Gastroesophageal sphincter (tissue), 4 donors: Measurements from ENCODE around the gene THYN1. TPM values are rescaled to one million over a fixed set of nuclear protein-coding genes. Genes with fewer than 3 reads are reported as not detected.

ENCODE experiments used
- ATAC-seq: fragments of 150-250 bp; one replicate; pipeline ENCODE4 v1.9.1; 2016; ENCODE audit warnings: mild to moderate bottlenecking, moderate library complexity
- H3K27ac ChIP-seq, 4 donors: fragments of 200-600 bp; sonication (generic) in 3 of 4; 1 replicate in 3 of 4; 2 replicates in 1 of 4; pipeline ENCODE4 v1.5.1; 2016 to 2019
- H3K27me3 ChIP-seq: fragments of 200-600 bp; sonication (generic); one replicate; pipeline ENCODE4 v1.5.1; 2019
- H3K36me3 ChIP-seq, 2 donors: fragments of 200-600 bp; sonication (generic); one replicate each; pipeline ENCODE4 v1.5.1; 2019; ENCODE audit warnings: control low read depth in 1 of 2
- H3K4me1 ChIP-seq, 3 donors: fragments of 200-600 bp; sonication (generic); 1 replicate in 2 of 3; 2 replicates in 1 of 3; pipeline ENCODE4 v1.5.1; 2016 to 2019; ENCODE audit warnings: control low read depth in 2 of 3
- H3K4me3 ChIP-seq, 2 donors: fragments of 200-600 bp; sonication (generic); one replicate each; pipeline ENCODE4 v1.5.1; 2019; ENCODE audit warnings: mild to moderate bottlenecking in 1 of 2, moderate library complexity in 1 of 2
- H3K9me3 ChIP-seq, 3 donors: fragments of 200-600 bp; sonication (generic); one replicate each; pipeline ENCODE4 v1.5.1; 2017 to 2019; ENCODE audit warnings: control low read depth in 2 of 3
- CTCF ChIP-seq, 4 experiments: fragments of 200-600 bp in 2 of 4; fragments of 450-650 bp in 2 of 4; sonication (generic) in 1 of 4; IDR thresholded peaks; one replicate each; pipeline ENCODE4 v1.5.1; 2017 to 2019; ENCODE audit warnings: antibody characterized with exemption in 4 of 4, mild to moderate bottlenecking in 2 of 4, moderate library complexity in 2 of 4
- EP300 ChIP-seq: sonication (generic); formaldehyde crosslinking; IDR thresholded peaks from one replicate; pipeline ENCODE4 v1.6.1; 2017; ENCODE audit warnings: antibody characterized with exemption, mild to moderate bottlenecking
- POLR2A ChIP-seq, 2 donors: fragments of 450-650 bp; IDR thresholded peaks; one replicate each; pipeline ENCODE4 v1.6.1; 2017; ENCODE audit warnings: antibody characterized with exemption in 2 of 2, mild to moderate bottlenecking in 2 of 2, moderate library complexity in 1 of 2
- POLR2AphosphoS5 ChIP-seq: sonication (generic); formaldehyde crosslinking; IDR thresholded peaks from one replicate; pipeline ENCODE4 v1.6.1; 2017; ENCODE audit warnings: antibody characterized with exemption
- WGBS, 2 donors: methylation state at CpG; one replicate each; pipeline ENCODE4 v1.1.5; 2018; ENCODE audit warnings: low coverage in 1 of 2; 5-methylcytosine and 5-hydroxymethylcytosine counted together
- total RNA-seq, 4 donors: library from RNA; depleted of rRNA; stranded (reverse); fragments of >200 nt; gene quantifications; one replicate each; pipeline ENCODE4 v1.1.0, GENCODE V29; 2016

Gene THYN1
- total RNA-seq, 4 donors from 2014 or later = 54.0 to 74.4 (median 55.4) TPM

DNA sequence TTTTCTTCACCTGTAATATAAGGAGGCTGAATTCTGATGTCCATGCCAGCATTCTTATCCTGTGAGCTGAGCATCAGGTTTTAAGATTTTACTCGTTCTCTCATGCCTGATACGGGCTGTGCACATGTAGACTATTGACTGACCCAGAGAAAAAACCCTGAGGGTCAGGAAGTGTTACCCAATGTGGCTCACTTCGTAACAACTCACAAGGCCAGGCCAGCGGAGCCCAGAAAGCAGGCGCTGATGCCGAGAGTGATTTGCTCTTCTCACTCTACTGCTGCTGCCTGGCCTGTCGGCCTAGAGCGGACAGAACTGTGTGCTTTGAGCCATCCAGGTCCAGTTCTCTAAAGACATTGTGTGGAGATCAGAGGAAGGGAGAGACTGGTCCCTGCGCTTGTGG, 10.8 kb downstream of the THYN1 start:
- no peak overlapping the region for H3K27ac ChIP-seq
- WGBS, 2 donors = 83% methylated on average over 7 of the region's 9 CpGs; no CpG with 5 or more reads in 1 of the 2 donors
- no peaks in the 10 kb centered on the region for H3K4me1 ChIP-seq
- H3K4me3 ChIP-seq = no peak overlapping the region
- no peaks in the 10 kb centered on the region for H3K27me3 ChIP-seq
- no peak for ATAC-seq
- no peaks in the 10 kb centered on the region for H3K9me3 ChIP-seq
- peaks cover 0 to 100% of the 10 kb centered on the region in 2 donors for H3K36me3 ChIP-seq
- TF ChIP-seq POLR2AphosphoS5 = no peak
- TF ChIP-seq EP300 = no peak
- no peak for TF ChIP-seq POLR2A (IDR thresholded peaks at IDR 0.05)
- TF ChIP-seq CTCF (IDR thresholded peaks at IDR 0.05) = no peak

DNA sequence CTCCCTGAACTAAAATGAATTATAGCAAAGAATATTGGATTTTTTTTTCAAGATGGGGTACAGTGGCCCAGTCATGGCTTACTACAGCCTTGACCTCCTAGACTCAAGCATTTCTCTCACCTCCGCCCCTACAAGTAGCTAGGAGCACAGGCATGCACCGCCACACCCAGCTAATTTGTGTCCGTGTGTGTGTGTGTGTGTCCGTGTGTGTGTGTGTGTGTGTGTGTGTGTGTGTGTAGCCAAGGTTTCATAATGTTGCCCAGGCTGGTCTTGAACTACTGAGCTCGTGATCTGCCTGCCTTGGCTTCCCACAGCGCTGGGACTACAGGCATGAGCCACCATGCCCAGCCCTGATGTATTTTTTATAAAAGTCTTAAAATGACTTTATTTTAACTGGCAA, 12.6 kb downstream of the THYN1 start:
- H3K9me3 ChIP-seq = no peaks in the 10 kb centered on the region
- peaks cover 0 to 98% of the 10 kb centered on the region in 2 donors for H3K36me3 ChIP-seq
- H3K27me3 ChIP-seq = no peaks in the 10 kb centered on the region
- H3K4me3 ChIP-seq = no peak overlapping the region
- WGBS, 2 donors = 0 to 56% methylated on average over 1 to 6 of the region's 6 CpGs
- no peak overlapping the region for H3K27ac ChIP-seq
- H3K4me1 ChIP-seq = no peaks in the 10 kb centered on the region
- no peak for TF ChIP-seq CTCF (IDR thresholded peaks at IDR 0.05)
- ATAC-seq = no peak

GRCh38 chr11:134238956-134239355, 14.2 kb downstream of the THYN1 start:
- WGBS, 2 donors = 95 to 100% methylated on average over 3 to 4 of the region's 5 CpGs
- Histone ChIP-seq H3K36me3 (peaks cover 0 to 93% of the 10 kb centered on the region in 2 donors), H3K27me3 (no peaks in the 10 kb centered on the region), H3K27ac (no peak overlapping the region), H3K4me1 (no peaks in the 10 kb centered on the region), H3K4me3 (no peak overlapping the region), H3K9me3 (no peaks in the 10 kb centered on the region)
- ATAC-seq = no peak
- no peak for TF ChIP-seq EP300

DNA sequence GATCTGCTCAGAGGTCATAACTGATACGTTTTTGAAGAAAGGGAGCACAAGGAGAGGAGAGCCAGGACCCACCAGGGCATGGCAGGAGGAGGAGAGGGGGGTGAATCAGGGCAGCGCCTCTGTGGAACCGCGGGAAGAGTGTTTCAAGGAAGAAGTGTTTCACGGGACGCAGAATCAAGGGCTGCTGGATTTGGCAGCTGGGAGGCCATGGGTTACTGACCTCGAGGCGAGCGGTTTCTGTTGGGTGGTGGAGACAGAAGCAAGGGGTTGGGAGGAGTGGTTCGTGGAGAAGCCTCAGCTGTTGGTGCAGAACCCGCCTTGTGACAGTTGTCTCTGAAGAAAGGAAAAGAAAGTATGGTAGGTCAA, 15.6 kb downstream of the THYN1 start:
- TF ChIP-seq POLR2AphosphoS5 (no peak), POLR2A (IDR thresholded peaks at IDR 0.05) (no peak), CTCF (IDR thresholded peaks at IDR 0.05) (no peak), EP300 (no peak)
- H3K9me3 ChIP-seq = no peaks in the 10 kb centered on the region
- 78 to 90% methylated on average over 8 to 11 of the region's 11 CpGs for WGBS, 2 donors
- no peak overlapping the region for H3K4me3 ChIP-seq
- no peak for ATAC-seq
- H3K27ac ChIP-seq = no peak overlapping the region
- no peaks in the 10 kb centered on the region for H3K4me1 ChIP-seq
- H3K27me3 ChIP-seq = no peaks in the 10 kb centered on the region
- peaks cover 0 to 87% of the 10 kb centered on the region in 2 donors for H3K36me3 ChIP-seq

- H3K9me3 ChIP-seq = no peaks in the 10 kb centered on the region
- H3K36me3 ChIP-seq = peaks cover 0 to 81% of the 10 kb centered on the region in 2 donors
- H3K27ac ChIP-seq = no peak overlapping the region
- TF ChIP-seq CTCF (IDR thresholded peaks at IDR 0.05) (no peak), EP300 (no peak), POLR2A (IDR thresholded peaks at IDR 0.05) (no peak), POLR2AphosphoS5 (no peak)
- WGBS, 2 donors = 82 to 85% methylated on average over 7 of the region's 7 CpGs
- no peaks in the 10 kb centered on the region for H3K4me1 ChIP-seq
- no peak for ATAC-seq
- H3K27me3 ChIP-seq = no peaks in the 10 kb centered on the region
- no peak overlapping the region for H3K4me3 ChIP-seq
Observed at GRCh38 chr11:134236834-134237556, 16.2 kb downstream of the THYN1 start.
